ENCODE data around the gene UXS1.

UXS1 gene

DNA sequence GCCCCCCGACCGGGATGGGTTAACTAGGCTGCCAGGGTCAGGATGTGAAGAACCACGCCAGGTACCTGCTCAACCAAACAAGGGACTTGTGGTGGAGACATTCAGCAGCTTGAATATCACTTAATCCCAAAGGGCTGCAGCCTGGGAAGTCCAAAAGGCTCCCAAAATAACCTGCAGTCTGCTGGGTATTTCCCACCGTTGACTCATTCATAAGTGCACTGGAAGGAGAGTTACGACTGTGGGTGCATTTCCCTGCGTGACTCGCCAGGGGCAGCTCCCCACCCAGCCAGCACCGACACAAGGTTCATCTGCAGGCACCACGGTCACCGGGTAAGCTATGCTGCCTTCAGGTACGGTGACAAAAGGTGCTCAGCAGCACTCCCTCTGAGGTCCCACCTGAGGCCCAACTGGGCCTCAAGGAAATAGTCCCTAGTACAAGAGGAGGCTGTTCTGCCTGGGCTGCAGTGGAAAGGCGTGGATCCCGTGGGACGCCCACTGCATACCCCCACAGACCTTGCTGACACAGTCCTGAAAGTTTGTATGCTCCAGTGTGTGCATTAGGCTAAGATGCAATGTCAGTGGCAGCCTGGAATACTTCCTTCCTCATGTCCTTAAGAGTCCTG, 86.5 kb downstream of the UXS1 start:
- DNase-seq = no peak

DNA sequence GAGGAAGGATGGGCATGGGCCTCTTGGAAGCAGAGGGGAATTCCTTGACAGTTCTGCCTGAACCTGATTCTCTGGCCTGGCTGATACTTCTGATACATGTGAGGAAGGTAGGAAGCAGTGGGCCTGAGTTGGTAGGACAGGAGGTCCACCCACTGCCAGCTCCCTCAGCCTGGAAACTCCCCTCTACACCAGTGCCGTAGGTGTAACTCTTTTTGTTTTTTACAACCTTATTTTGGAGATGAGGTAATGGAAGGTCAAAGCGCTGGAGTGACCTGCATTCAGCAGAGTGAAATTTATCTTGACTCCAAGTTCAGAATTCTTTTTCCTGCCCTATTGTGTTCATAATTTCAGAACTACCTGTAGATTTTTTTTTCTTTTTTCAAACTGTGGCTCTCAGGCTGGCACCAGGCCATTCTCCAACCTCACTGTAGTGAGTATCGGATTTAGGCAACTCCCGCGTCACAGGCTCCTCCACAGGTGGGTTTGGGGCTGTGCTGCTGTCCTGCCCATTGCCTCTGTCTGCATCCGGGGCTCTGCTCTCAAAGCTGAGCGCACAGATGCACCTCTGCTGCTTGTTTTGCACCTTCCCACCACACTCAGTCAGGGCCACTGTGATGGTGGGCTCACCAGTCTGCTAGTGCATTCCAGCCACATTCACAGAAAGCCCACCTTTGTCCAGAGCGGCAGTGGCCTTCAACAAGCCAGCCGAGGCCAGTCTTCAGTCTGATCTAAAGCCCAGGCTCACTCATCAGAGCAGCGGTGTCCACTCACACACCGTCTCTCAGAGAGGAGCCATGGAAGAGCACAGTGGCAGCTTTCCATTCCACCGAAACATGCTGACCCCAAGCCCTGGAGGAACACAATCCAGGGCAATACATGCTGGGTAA, 87.2 kb downstream of the UXS1 start:
- no peak for DNase-seq

DNA sequence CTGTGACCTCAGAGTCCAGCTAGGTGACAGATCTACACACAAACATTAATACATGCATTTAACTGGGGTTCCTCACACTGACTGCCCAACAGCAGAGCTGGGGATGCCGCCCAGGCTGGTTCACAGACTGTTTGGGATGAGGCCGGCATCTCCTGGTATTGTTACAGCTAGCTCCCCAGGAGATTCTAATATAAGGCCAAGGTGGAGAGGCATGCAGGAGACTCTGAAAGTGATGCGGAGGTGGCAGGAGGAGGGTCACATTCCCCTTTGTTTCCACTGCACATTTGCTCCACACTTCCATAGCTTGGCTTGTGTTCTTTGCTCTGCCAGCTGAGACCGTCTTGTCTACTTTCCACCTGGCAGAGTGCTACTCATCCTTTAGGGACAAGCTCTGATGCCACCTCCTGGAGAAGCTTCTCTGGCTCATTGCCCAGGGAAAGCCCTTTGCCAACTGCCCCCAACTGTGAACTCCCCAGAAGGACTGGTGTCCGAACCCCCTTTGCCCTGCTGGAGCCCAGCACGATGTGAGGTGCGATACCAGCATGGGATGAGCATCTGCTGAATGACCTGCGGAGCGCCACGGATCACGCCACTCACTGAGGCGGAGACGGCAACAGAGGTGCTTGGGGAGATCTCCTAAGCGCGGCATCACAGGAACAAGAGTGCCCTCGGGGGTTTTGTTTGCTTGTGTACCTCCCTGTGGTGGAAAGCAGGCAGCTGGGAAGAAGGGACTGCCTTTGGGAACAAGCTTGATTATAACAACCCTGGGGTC, 88.8 kb downstream of the UXS1 start:
- no peak for DNase-seq

DNA sequence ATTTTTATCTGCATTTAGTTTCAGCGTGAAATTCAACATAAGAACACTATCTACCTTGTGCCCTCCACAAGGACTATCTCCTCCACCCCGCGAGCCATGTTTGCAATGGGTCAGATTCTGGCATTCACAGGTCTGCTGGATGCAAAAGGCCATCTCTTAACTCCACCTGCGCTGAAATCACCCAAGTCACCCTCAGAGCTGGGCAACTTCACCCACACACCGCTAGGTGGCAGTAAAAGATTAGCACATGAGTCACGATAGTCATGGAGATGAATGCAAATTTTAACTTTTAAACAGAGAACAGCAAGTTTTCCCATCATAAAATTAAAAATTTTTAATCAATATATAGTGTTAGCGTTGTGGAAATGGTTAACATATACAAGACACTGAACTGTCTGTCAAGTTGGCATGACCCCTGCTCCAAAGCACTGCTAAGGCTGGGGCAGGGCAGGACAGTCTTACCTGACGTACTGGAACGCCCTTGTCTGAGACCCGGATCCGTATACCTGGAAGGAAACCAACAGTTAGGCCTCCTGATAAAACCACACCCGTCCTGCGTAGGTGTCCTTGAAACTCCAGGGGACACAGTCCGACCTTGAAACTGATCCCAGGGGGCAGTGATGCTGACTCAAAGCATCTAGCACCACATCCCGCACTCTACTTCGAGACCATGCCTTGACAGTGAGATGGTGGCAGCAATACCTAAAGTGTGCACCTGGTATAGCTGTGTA, 89.6 kb downstream of the UXS1 start:
- peak; percentile 11 for DNase-seq

DNA sequence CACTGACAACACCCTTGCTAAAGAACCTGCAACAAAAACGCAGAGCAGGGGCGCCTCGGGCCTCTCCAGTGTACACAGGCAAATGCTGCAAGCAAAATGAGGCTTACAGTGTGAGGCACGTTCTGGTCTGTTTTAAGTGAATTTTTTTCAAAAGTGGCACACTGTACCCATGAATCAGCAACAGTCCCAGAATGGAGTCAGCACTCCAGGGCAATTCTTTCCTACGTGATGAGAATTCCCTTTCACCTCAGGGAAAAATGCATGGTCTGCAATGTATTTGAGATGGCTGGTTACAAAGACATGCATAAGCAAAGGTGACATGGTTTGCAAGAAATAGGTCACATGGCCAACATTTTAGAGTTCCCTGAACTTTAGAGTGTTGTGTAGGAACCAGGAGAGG, 94.4 kb downstream of the UXS1 start:
- DNase-seq = no peak

DNA sequence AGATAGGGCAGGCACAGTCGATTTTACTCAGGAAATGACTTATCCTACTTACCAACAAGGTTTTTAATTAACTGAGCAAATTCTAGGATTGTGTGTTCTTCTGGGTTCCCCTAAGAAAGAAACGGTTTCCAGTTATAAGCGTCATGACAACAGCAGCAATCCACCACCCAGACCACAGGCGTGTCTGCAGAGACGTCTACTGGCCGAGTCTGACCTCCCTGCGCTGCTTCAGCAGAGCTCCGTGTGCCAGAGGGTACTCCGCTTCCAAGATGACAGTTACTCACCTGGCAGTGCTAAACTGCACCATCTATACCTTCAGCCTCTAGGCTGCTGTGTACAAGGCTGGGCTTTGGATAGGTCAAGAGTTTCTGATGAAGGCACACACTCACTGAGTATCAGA, 95.4 kb downstream of the UXS1 start:
- no peak for DNase-seq

DNA sequence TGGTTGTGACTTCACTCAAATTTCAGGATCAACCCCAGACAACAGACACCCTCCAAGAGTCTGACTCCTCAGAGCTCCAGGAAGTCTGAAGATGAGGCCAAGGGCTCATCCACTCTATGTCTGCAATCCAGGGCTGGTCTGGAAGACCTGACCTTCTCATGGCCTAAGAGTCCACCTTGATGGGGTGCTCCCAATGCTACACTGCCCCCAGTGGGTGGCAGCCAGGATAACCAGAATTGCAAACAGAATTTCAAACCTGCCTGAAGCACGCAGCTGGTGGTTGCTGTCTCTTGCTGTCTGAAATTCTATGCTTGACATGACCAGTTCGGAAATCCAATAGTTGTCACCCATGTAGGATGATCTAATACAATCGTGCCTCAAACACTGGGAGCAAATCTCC, 96.0 kb downstream of the UXS1 start:
- DNase-seq = no peak

DNA sequence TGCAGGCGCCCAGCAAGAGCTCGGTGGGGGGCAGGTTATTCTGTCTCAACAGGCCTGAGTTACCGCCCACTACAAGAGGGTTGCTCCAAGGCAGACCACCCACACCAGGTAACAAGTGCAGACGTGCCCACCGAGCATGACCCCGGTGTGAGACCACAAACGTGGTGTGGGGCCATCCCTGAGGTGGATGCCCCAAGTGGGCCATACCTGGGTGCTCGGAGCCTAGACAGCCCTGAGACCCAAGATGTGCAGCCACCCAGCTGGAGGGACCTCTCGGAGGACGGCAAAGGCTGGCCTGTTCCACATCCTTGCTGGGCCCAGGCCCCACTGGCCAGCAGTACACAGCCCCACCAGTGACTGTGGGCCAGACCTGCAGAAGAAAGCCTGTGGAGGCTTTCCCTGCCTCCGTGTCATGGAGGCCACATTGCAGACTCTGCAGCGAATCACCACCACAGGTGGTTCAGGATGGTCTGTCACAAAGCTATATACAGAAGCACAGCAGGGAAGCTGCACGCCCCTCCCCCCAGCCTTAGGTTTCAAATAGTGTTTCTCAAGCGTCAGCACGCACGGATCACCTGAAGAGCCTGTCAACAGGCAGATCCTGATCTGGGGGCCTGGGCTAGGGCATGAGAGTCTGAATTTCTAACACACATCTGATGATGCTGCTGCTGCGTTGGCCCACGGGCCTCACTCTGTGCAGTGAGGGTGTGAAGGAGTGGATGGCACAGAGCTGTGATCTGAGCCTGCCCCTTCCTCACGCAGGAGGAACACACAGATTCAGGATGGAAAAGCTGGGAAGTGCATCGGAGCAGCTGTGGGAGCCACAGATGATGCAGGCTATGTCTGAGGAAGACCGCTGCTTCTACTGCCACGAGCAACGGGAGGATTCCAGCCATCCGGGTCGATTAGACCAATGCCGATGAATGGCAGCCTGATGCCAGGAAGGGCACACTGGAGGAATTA, 96.8 kb downstream of the UXS1 start:
- no peak for DNase-seq

DNA sequence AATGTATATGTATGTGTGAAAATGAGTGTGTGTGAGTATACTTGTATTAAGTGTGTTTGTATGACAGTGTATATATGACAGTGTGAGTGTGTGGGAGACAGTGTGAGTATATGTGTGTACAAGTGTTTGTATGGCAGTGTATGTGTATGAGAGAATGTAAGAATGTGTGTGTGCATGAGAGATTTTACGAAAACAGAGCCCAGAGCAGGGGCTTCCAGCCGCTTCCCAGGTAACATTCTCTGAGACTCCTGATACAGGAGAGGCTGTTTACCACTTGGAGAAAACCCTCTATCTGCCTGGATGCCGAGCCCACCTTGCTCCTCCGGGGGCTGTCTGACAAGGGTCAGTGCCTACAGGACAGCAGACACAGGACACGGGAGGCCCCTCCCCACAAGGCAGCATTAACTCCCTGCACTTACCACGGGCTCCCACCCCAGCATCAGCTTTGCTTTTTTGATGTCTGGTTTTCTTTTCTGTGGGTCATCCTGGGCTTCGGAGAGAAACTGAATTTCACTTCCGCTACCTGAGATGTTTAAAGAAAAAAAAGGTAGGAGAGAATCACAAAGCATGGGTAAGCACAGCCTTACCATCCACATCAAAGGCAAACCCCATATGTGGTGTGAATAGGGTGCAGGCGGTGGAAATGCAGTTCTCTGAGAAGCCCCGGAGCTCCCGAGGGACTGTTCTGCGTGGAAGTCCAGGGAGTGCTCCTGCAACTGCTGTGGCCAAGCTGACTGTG, 97.6 kb downstream of the UXS1 start:
- DNase-seq = no peak

DNA sequence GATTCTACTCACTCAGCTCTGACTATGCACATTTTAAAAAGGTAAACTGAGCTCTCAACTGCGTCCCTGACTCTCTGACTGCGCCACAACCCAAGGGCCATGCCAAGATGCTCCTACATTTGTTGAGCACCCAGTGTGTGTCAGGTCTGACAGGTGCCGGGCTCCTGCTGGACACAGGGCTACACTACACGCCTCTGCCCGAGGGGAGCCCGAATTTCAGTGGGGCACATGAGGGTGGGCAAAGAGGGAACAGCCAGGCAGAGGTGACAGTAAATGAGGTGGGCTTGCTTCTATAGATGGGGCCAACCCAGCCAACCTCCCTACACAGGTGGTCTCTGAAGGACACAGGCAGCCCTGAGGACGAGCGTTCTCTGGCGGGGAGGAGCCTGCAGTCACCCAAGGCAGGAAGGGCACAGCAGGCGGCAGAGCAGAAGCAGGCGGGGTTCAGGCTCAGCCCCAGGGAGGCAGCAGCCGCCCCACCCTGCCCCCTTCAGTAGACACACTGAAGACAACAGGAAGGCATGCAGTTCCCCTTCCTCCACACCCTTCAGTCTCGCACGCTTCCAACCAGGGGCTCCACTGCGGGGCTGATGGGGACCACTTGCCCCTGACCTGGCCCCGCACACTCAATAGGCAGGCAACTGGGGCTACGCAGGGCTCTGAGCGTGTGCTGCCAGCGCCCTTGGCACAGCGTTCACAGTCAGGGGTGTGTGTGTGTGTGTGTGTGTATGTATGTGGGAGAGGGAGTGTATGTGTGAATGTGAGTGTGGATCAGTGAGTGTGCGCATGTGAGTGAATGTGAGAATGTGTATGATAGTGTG, 98.4 kb downstream of the UXS1 start:
- no peak for DNase-seq

DNA sequence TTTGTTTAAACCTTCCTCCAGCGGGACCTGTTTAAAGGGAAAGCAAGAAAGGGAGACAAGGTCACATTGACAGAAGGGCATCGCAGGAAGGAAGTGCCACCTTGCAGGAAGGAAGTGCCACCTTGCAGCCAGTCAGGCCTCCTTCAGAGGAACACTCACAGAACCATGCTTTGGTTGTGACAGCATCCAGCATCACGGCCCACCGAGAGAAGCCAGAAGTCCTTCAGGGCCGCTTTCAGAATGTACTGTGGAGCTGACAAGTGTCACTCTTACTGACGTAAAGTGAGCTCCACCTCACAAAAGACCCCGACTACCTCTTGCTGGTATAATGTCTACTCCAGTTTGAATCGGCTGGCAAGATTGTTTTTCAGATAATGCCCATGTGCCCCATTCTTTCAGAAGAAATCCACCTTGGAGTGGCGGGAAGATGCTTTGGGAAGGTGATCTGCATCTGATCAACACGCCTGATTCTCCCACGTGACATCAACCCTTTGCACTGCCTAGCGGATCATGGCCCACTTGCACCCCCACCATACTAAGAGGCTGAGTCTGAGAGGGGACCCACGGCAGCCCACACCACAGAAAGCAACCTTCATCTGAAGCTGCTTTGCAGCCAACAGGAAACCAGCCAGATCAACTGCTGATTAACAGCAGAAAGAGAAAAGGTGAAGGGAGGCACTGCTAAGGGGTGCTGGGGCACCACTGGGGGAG, 99.8 kb downstream of the UXS1 start:
- DNase-seq = no peak

DNA sequence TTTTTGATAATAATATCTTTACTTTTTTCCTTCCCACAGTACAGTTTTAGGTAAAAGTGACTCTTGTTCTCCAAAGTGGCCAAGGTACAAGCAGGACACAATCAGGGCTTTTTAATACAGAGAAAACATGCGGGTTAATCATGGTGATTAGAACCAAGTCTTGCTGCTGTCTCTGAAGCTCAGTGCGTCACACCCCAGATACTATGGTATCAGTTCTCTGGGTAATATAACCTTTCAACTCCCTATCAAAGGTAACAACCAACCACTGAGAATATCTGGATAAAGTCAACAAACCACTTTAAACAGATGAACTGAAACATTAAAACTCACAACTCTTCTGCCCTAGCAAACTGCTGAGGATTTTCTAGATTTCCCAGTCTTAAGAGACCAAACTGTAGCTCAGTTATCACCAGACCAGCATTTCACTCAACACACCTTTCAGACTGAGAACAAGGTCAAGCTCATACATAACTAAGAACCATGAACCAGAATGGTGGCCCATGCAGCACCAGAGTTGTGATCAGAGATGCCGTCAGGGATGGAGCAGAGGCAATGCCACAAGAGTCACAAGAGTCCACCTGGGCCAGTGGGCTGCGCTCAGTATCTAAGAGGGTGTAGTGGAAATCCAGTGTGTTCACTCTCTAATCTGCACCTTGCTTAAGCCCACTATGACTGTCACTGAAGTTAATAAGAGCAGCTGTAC, 103.0 kb downstream of the UXS1 start:
- DNase-seq = no peak

DNA sequence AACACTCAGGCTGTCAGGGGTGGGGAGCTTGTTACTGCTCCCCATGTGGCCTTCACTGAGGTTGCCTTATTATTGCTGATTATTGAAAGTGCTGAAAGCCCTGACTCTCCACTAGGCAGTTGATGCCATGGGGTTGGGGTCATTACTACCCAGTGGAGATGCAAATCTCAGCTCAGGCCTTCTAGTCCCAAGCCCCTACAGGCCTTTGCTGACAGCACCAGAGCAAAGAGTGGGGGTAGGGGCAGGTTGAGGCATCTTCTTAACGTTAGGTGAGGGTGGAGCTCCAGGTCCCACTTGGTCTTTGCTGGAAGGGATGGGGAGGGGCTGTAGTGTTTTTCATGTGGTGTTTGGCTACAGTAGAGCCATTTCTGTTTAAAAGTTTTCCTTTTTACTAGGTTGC, 104.5 kb downstream of the UXS1 start:
- no peak for DNase-seq

DNA sequence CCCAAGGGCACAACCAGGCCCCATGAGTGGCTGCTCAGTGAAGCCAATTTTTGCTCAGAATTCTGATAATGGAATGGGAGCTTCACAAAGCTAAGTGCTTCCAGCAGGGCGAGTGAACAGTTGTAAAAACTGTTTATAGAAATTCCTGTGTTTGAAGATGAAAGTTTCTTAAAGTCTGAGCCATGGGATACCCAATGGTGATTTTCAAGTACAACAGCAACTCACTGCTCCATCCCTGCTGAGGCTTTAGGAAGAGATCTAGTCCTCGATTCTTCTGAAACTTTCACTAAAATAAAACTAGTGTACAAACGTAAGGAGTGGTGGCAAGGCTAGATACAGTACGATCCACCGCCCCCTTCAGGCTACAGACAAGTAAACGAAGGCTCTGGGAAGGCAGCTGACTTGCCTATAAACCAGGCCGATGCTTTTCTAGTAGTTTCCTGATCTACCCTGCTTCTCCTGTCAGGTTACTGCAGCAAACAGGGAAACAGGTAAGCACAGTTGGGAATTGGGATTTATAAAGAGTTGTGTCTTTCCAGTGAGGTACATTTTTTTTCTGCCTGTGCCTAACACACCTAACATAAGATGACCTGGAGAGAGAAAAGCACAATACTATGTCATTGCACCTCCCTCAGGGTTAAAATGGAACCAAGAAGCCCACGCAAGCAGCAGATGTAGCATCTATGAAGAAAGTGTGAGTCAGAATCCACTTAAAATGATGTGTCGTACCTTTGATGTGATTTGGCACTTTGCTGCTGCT, 108.7 kb downstream of the UXS1 start:
- DNase-seq = no peak

DNA sequence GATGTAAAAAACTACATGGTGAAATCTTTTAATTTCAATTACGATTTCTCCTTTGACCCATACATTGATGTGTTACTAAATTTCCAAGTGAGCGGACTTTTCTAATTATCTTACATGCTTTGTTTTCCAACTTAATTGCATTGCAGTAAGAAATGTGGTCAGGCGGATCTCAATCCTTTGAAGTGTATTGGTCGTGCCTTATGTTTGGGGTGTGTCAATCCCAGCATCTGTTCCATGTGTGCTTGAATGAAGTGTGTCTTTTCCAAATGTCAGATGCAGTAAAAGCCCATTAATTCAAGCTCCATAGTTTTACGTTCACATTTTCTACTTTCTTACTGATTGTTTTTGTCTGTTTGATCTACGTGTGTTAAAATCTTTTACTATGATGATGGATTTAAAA, 113.1 kb downstream of the UXS1 start:
- no peak for DNase-seq

DNA sequence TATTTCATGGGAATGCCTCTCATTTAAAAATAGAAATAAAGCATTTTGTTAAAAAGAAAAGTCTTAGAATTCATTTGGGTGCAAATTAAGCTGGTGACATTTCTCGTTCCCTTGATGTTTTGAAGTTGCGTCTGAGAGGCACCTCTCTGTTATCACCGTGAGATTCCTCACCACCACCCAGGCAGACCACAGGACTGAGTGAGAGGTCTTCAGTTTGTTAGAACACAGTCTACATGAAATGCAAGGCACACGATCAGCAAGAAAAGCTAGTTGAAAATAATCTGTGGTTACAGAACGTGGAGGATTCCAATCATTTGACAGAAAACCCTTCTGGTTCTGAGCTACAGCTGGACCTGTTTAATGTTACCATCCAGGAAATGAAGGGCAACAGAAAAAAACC, 116.0 kb downstream of the UXS1 start:
- DNase-seq = no peak

DNA sequence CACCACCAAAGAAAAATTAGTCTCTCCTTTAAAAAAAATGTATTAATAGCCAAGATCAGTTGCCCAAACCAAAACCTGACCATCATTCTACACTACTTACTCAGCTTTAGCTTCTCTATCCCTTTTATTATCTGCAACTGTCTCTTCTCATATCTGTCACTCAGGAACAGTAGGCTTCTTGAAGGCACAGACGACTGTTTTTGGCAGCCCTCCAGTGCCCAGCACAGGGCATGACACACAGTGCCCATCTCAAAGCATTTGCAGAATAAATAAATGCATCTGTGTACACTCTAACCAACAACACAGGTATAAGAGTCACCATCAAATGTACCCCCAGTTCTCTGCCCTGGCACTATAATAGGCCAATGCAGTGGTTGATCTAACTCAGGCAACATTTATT, 117.2 kb downstream of the UXS1 start:
- DNase-seq = no peak

DNA sequence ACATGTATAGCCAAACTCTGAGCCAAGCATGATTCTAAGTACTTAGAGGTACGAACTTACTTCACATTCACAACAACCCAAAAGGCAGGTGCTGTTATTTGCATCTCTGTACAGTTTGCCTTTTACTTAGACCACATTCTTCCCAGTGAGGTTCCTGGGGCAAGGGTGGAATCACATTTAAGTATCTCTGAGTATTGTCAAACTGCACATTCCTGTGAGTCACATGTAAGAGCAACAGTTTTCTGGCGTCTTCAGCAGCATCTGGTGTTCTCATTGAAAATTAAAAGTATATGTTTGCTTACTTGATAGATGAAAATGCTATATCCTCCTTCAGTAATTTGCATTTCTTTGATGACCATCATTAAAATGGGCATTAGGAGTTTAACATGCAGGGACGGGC, 119.1 kb downstream of the UXS1 start:
- no peak for DNase-seq
